ENCODE results near the gene NOTCH2NLA.
"Not testable (repeated sequence)": the region's sequence is repeated elsewhere in the genome, so short reads cannot be mapped to it uniquely, and the experiment has no call there.

Gene NOTCH2NLA

GRCh38 chr1:146228710-146229477, at the start of gene NOTCH2NLA:
Gene NOTCH2NLA (minus strand): TSS chr1:146229021. CDS start chr1:146189337, 39,684 bp downstream.
- FAIRE-seq = not testable (repeated sequence)

DNA sequence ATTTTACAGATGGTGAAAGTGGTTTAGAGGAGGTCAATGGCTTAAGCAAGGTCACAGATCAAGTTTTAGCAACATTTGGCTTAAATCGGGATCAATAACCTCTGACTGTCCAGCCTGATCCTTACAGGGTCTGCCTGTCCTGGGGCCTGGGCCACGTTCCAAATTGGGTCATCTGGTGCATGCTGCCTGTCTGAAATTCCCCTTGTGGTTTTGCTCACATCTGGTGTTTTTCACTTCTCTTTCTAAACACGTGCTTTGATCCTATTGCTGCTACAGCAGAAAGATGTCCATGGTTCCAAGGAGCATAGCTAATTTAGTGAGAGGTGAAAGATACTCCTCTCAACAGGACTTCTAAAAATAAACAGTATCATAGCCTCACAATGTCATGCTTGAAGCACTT, 49.5 kb upstream of the NOTCH2NLA start:
- not testable (repeated sequence) for FAIRE-seq

DNA sequence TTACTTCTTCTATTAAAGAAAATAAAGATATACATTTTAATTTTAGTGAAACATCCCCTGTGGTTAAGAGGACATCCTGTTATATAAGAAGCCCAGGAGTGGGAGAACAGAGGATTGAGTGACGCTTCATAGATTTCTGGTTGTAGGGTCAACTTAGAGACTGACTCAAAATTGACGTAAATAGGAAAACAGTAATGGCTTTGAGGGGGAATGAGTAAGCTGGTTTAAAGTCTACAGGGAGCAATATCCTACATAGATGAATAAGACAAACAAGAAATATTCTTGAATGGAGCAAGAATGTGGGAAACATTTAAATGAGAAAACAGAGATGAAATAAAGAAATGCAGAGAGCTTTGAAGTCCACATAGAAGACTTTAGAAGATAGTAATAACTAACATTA, 48.3 kb upstream of the NOTCH2NLA start:
- FAIRE-seq = not testable (repeated sequence)

GRCh38 chr1:146274083-146274482, 45.3 kb upstream of the NOTCH2NLA start:
- not testable (repeated sequence) for FAIRE-seq

GRCh38 chr1:146273194-146273593, 44.4 kb upstream of the NOTCH2NLA start:
- FAIRE-seq = not testable (repeated sequence)

DNA sequence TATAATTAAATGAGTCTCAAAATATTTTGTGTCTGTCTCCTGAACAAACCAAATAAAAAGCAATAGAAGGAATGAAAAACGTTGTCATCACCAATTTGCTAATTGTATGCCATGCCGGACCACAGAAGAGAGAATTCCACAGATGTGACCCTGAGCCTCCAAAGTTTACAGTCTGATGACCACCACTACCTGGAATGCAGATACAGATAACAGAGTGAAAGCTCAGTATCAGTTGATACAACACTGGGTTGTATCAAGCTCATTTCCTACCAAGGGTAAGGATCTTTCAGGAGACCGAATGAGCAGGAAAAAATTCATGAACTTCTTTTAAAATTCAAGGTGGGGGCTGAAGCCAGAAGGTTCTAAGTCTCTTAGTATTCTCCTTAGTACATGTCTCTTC, 43.9 kb upstream of the NOTCH2NLA start:
- FAIRE-seq = not testable (repeated sequence)

DNA sequence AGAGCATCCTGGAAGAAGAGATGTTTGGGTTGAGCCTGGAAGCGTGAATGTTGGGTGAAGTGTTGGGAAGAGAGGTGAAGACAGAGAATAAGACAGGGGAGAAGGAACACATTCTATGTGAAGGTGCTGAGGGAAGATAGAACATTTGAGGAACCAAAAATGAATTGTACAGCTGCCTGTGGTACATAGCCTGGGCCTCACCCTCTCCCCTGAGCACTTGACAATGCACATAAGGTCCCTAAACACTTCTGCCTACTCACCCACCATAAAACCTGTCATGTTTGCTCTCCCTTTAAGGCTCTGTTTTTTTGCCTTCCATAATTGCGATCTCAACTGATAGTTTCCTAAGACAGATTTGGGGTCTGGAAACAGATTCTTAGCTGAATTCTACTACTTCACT, 43.2 kb upstream of the NOTCH2NLA start:
- not testable (repeated sequence) for FAIRE-seq

GRCh38 chr1:146270129-146270528, 41.3 kb upstream of the NOTCH2NLA start:
- not testable (repeated sequence) for FAIRE-seq

GRCh38 chr1:146266179-146266748, 37.4 kb upstream of the NOTCH2NLA start:
- not testable (repeated sequence) for FAIRE-seq

GRCh38 chr1:146264761-146265160, 35.9 kb upstream of the NOTCH2NLA start:
- FAIRE-seq = not testable (repeated sequence)

GRCh38 chr1:146260006-146260730, 31.3 kb upstream of the NOTCH2NLA start:
- FAIRE-seq = not testable (repeated sequence)

DNA sequence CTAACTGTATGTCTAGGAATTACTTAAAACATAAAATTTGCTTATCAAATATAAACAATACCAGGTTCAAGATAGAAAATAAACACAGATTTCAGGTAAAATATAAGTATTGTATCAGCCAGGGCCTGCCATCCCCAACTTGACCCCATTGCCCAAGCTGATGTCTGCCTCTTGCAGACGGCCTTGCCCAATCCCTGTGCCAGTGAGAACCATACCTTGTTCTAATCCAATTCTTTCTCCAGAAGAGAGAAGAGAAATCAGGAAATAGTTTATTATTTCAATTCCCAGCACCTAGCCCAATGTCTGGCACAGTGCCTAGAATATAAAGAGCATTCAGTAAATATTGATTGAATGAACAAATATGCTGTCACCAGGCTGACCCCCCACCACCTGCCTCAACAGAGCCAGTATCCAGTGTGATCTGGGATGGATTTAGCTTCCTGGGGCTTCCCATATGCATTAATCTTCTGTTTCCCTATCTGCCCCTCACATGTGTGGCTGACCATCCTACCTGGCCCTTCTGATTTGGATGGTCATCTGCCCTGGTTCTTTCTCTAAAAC, 29.3 kb upstream of the NOTCH2NLA start:
- not testable (repeated sequence) for FAIRE-seq

- not testable (repeated sequence) for FAIRE-seq
Measured at GRCh38 chr1:146254569-146255197, 25.9 kb upstream of the NOTCH2NLA start.

DNA sequence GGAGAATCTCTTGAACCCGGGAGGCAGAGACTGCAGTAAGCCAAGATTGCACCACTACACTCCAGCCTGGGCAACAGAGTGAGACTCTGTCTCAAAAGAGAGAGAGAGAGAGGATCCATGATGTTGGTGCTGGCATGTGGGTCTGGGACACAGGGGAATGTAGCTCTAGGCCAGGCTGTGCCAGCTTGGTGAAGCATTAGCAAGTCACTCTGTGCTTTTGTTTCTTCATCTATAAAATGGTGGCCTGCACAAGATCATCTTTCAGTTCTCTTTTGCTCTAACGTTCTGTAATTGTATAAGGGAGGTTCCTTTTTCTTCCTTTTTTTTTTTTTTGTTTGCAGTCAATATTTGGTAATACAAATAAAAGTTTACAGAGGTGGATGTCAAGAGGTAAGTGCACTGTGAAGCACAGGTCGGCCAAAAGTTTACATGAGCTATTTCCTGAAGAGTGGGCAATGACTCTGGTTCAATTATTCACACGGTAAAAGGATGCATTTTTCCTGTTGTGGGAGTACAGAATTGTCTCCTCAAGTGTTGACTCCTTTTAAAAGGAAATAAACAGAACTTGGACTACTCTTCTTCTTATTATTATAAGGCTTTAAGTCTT, 24.5 kb upstream of the NOTCH2NLA start:
- FAIRE-seq = not testable (repeated sequence)

GRCh38 chr1:146251523-146251922, 22.7 kb upstream of the NOTCH2NLA start:
- not testable (repeated sequence) for FAIRE-seq

DNA sequence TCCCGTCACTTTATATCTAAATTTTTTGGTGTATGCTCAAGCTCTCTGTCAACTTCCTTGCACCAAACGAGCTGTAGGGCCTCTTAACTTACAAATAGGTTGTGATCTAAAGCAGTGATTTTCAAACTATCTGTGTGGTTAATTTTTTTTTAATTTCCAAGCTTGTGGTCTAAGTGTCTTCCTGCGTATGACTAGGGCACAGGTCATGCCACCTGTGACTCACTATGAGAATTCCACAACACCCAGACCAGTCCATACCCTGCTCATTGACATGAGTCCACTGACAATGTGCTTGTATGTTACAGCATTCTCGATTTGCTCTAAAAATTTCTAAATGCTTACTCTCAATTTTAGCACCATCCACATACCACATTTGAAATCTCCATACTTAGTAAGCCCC, 19.8 kb upstream of the NOTCH2NLA start:
- FAIRE-seq = not testable (repeated sequence)

DNA sequence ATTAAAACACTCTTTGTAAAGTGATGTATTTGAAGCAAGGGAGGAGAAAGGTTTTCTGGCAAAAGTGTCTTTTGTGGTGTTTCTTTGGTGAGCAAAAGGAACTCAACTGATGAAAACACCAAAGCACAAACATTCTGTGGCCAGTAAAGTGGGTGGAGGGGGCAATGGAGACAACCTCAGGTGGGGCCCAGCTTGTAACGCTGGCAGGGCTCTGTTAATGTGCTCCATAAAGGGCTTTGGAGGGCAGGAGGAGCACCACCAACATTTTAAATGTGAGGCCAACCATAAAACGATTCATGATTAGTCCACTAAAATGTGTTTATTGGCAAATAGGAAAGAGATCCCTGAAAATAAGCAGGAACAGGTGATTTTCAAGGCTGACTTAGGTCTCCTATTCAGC, 7.8 kb upstream of the NOTCH2NLA start:
- not testable (repeated sequence) for FAIRE-seq

- not testable (repeated sequence) for FAIRE-seq
Measured at GRCh38 chr1:146236026-146236601, 7.3 kb upstream of the NOTCH2NLA start.

- FAIRE-seq = not testable (repeated sequence)
Measured at GRCh38 chr1:146228144-146228682, 608 bp downstream of the NOTCH2NLA start.

- not testable (repeated sequence) for FAIRE-seq
Measured at GRCh38 chr1:146174531-146174930, 54.3 kb downstream of the NOTCH2NLA start.

DNA sequence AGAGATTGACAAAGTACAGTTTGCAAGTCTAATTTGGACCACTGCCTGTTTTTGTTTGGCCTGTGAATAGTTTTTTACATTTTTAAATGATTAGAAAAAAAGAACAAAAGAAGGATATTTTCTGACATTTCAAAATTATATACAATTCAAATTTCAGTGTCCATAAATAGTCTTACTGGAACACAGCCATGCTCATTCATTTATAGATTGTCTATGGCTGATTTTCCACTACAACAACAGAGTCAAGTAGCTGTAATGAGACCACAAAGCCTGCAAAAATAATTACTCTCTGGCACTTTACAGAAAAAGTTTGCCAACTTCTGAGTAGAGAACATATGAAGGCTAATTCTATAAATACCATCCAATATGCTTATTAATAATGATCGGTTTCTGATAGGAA, 61.1 kb downstream of the NOTCH2NLA start:
- not testable (repeated sequence) for FAIRE-seq
